RWPE2 (cell line): ENCODE data around the gene NLGN4Y.

Source experiments
- ATAC-seq: fragments of 200-7000 bp; cut with Tn5 transposase; 3 replicates; pipeline ENCODE4 v1.9.1; 2021; ENCODE audit warnings: low read depth
- DNase-seq: peaks from one replicate; pipeline ENCODE4 v3.0.0-alpha.2; 2020; ENCODE audit warnings: low spot score
- H3K27ac ChIP-seq: fragments of 450-650 bp; 2 replicates; pipeline ENCODE4 v1.5.1; 2017; ENCODE audit warnings: mild to moderate bottlenecking; ENCODE audit not compliant: poor library complexity, severe bottlenecking
- H3K27me3 ChIP-seq: fragments of 250-450 bp; sonication (Bioruptor Pico); 2 replicates; pipeline ENCODE4 v1.5.1; 2021; ENCODE audit warnings: mild to moderate bottlenecking, moderate library complexity; ENCODE audit not compliant: insufficient read depth, poor library complexity, severe bottlenecking
- H3K36me3 ChIP-seq: fragments of 250-450 bp; sonication (Bioruptor Pico); 2 replicates; pipeline ENCODE4 v1.5.1; 2020; ENCODE audit warnings: low read depth, mild to moderate bottlenecking, moderate library complexity
- H3K4me1 ChIP-seq: fragments of 250-450 bp; sonication (Bioruptor Pico); 2 replicates; pipeline ENCODE4 v1.5.1; 2021; ENCODE audit warnings: mild to moderate bottlenecking, moderate library complexity; ENCODE audit not compliant: insufficient read depth, poor library complexity, severe bottlenecking
- H3K4me3 ChIP-seq: fragments of 250-450 bp; sonication (Bioruptor Pico); 2 replicates; pipeline ENCODE4 v1.5.1; 2021; ENCODE audit warnings: mild to moderate bottlenecking, moderate library complexity; ENCODE audit not compliant: severe bottlenecking
- H3K9me3 ChIP-seq: fragments of 250-450 bp; sonication (Bioruptor Pico); 2 replicates; pipeline ENCODE4 v1.5.1; 2021; ENCODE audit warnings: mild to moderate bottlenecking, moderate library complexity; ENCODE audit not compliant: severe bottlenecking
- CTCF ChIP-seq: fragments of 450-650 bp; IDR thresholded peaks from one replicate; pipeline ENCODE4 v1.5.1; 2017; ENCODE audit warnings: mild to moderate bottlenecking, moderate library complexity; ENCODE audit not compliant: poor library complexity, severe bottlenecking

Gene NLGN4Y

DNA sequence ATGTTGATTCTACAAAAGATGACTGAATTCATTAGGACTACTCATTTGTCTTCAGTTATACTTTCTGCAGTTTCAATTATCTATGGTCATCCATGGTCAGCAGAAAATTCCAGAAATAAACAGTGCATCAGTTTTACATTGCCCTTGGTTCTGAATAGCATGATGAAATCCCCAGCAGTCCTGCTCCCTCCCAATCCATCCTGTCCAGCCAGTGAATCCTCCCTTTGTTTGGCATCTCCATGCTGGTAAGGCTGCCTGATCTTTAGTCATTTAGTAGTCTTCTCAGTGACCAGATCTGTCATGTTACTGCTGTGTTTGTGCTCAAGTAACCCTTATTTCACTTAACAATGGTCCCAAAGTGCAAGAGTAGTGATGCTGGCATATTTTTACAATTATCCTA, 239.3 kb downstream of the NLGN4Y start:
- no peak for DNase-seq
- H3K4me1 ChIP-seq, result no peaks in the 10 kb centered on the region
- no peak for ATAC-seq
- H3K4me3 ChIP-seq, result no peak overlapping the region
- no peak for TF ChIP-seq CTCF
- H3K36me3 ChIP-seq, result no peaks in the 10 kb centered on the region
- H3K9me3 ChIP-seq, result no peaks in the 10 kb centered on the region
- no peak overlapping the region for H3K27ac ChIP-seq
- no peaks in the 10 kb centered on the region for H3K27me3 ChIP-seq

GRCh38 chrY:14778208-14778607, 253.9 kb downstream of the NLGN4Y start:
- DNase-seq, result no peak
- H3K4me3 ChIP-seq, result no peak overlapping the region
- H3K36me3 ChIP-seq, result no peaks in the 10 kb centered on the region
- H3K4me1 ChIP-seq, result no peaks in the 10 kb centered on the region
- no peak overlapping the region for H3K27ac ChIP-seq
- ATAC-seq, result no peak
- TF ChIP-seq CTCF, result no peak
- no peaks in the 10 kb centered on the region for H3K9me3 ChIP-seq
- no peaks in the 10 kb centered on the region for H3K27me3 ChIP-seq

DNA sequence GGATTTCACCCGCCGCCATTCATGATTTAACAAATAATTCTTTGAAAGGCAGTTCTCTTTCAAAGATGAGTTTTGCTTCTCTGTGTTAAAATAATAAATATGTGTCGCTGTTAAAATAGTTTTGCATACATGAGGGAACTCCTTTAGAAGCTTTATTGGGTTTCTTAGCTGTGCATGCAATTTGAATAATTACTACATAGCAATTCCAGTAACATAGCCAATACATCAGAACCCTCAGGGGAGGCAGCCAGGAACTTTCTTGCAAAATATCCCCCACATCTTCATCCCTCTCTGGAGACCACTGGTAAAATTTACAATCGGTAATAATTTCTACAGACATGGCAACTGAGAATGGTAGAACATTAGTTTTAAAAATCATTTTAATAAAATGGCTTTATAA, 268.8 kb downstream of the NLGN4Y start:
- Histone ChIP-seq H3K27me3 (no peaks in the 10 kb centered on the region), H3K36me3 (no peaks in the 10 kb centered on the region), H3K27ac (peak overlapping the region; percentile 40), H3K4me3 (no peak overlapping the region), H3K4me1 (peaks cover 21% of the 10 kb centered on the region), H3K9me3 (no peaks in the 10 kb centered on the region)
- ATAC-seq (no peak), DNase-seq (no peak)
- TF ChIP-seq CTCF, result no peak

DNA sequence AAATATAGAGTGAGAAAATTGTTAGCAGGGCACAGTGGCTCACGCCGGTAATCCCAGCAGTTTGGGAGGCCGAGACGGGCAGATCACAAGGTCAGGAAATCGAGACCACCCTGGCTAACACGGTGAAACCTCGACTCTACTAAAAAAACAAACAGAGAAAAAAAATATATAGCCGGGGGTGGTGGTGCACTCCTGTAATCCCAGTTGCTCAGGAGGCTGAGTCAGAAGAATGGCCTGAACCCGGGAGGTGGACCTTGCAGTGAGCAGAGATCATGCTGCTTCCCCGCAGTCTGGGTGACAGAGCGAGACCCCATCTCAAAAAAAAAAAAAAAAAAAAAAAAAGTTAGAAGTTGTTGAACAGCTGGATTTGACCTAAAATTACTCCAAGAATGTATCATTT, 269.3 kb downstream of the NLGN4Y start:
- H3K27ac ChIP-seq, result no peak overlapping the region
- ATAC-seq, result no peak
- H3K9me3 ChIP-seq, result no peaks in the 10 kb centered on the region
- no peak overlapping the region for H3K4me3 ChIP-seq
- H3K36me3 ChIP-seq, result no peaks in the 10 kb centered on the region
- H3K27me3 ChIP-seq, result no peaks in the 10 kb centered on the region
- no peak for DNase-seq
- no peak for TF ChIP-seq CTCF
- peaks cover 24% of the 10 kb centered on the region for H3K4me1 ChIP-seq

GRCh38 chrY:14798010-14798409, 273.7 kb downstream of the NLGN4Y start:
- H3K9me3 ChIP-seq, result no peaks in the 10 kb centered on the region
- TF ChIP-seq CTCF, result no peak
- no peak overlapping the region for H3K27ac ChIP-seq
- no peak for ATAC-seq
- no peaks in the 10 kb centered on the region for H3K36me3 ChIP-seq
- H3K4me1 ChIP-seq, result peaks cover 20% of the 10 kb centered on the region
- DNase-seq, result no peak
- no peaks in the 10 kb centered on the region for H3K27me3 ChIP-seq
- H3K4me3 ChIP-seq, result no peak overlapping the region
